GM12878 (cell line): ENCODE measurements around the gene ARHGEF26.

Experiments used
- CREM ChIP-seq: IDR thresholded peaks from 2 replicates; pipeline ENCODE4 v1.6.1; 2014; ENCODE audit warnings: antibody characterized with exemption, low read depth
- POLR2A ChIP-seq: IDR thresholded peaks from 2 replicates; pipeline ENCODE4 v1.6.1; 2011; ENCODE audit warnings: low read depth, mild to moderate bottlenecking, low read length
- POLR2AphosphoS5 ChIP-seq: IDR thresholded peaks from 2 replicates; pipeline ENCODE4 v1.6.1; 2011; ENCODE audit warnings: mild to moderate bottlenecking, low read length, inconsistent platforms
- RAD21 ChIP-seq: IDR thresholded peaks from 2 replicates; pipeline ENCODE4 v1.6.1; 2011; ENCODE audit warnings: mild to moderate bottlenecking, low read depth, low read length, moderate library complexity; ENCODE audit not compliant: insufficient read depth
- YY1 ChIP-seq: IDR thresholded peaks from 2 replicates; pipeline ENCODE4 v1.6.1; 2011; ENCODE audit warnings: low read depth, mild to moderate bottlenecking, low read length
- TF ChIP-seq, protein P1 (sequence below): IDR thresholded peaks from 2 replicates; pipeline ENCODE4 v1.6.1; 2012; ENCODE audit warnings: low read depth, low read length, improper control_type of control experiment
- TF ChIP-seq, protein P2 (sequence below), 3 experiments: IDR thresholded peaks in 2 of 3; conservative IDR thresholded peaks in 1 of 3; 2 replicates each; pipeline ENCODE4 v1.5.1; 2011; ENCODE audit warnings: low read depth in 3 of 3, low read length in 3 of 3, mild to moderate bottlenecking in 3 of 3, control low read depth in 2 of 3, moderate library complexity in 2 of 3, inconsistent platforms in 1 of 3, mixed read lengths in 1 of 3; ENCODE audit not compliant: control insufficient read depth in 2 of 3, insufficient read depth in 1 of 3; ENCODE audit errors: extremely low read depth in 1 of 3

DNA sequence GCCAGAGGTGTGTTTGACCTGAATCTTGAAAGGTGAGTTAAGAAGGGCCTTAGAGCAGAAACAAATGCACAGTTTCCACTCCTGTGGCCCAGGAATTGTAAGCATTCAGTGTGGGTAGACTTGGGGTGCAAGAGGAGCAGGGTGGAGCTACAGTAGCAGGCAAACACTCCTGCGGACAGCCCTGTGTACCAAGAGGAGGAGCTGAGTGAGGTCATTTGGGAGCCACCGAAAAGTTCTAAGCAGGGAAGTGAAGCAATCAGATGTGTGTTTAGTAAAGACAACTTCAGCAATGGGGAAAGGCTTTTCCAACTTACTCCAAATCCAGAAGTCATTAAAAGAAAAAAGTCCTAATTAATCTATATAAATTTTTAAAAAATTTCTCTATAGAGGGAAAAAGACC, 99.3 kb downstream of the ARHGEF26 start:
- no peak for TF ChIP-seq RAD21
- no peak for TF ChIP-seq CREM
- TF ChIP-seq POLR2AphosphoS5: no peak
- TF ChIP-seq POLR2A: no peak
- TF ChIP-seq, protein P1, sequence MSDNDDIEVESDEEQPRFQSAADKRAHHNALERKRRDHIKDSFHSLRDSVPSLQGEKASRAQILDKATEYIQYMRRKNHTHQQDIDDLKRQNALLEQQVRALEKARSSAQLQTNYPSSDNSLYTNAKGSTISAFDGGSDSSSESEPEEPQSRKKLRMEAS: no peak
- TF ChIP-seq YY1: no peak
- TF ChIP-seq, protein P2, sequence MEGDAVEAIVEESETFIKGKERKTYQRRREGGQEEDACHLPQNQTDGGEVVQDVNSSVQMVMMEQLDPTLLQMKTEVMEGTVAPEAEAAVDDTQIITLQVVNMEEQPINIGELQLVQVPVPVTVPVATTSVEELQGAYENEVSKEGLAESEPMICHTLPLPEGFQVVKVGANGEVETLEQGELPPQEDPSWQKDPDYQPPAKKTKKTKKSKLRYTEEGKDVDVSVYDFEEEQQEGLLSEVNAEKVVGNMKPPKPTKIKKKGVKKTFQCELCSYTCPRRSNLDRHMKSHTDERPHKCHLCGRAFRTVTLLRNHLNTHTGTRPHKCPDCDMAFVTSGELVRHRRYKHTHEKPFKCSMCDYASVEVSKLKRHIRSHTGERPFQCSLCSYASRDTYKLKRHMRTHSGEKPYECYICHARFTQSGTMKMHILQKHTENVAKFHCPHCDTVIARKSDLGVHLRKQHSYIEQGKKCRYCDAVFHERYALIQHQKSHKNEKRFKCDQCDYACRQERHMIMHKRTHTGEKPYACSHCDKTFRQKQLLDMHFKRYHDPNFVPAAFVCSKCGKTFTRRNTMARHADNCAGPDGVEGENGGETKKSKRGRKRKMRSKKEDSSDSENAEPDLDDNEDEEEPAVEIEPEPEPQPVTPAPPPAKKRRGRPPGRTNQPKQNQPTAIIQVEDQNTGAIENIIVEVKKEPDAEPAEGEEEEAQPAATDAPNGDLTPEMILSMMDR (IDR thresholded peaks at IDR 0.05 in 2 of 3, conservative IDR thresholded peaks at IDR 0.05 in 1 of 3; ENCODE audit: control insufficient read depth in 2 of 3, extremely low read depth in 1 of 3, insufficient read depth in 1 of 3, low read depth in 3 of 3, low read length in 3 of 3): no peak
